HEK293 (cell line): Measurements from ENCODE around the gene TMSB4X.

Source experiments
- CTCF ChIA-PET: fragments of 350-600 bp; formaldehyde crosslinking; extraction: SDS; loops from one replicate; lab custom pipeline; 2021; ENCODE audit warnings: antibody characterized with exemption; lab: Yijun Ruan, JAX
- POLR2A ChIA-PET: fragments of 300-600 bp; formaldehyde crosslinking; extraction: SDS; loops from one replicate; lab custom pipeline; 2020; ENCODE audit warnings: antibody characterized with exemption, inconsistent platforms; lab: Yijun Ruan, JAX
- H3K27ac ChIP-seq: fragments of 200-500 bp; sonication (Bioruptor generic); 2 replicates; pipeline ENCODE4 v1.5.1; 2014; ENCODE audit warnings: low read depth, low read length, control low read depth, inconsistent platforms; ENCODE audit errors: extremely low read depth
- H3K36me3 ChIP-seq, 2 experiments: fragments of 200-500 bp in 1 of 2; sonication (Bioruptor generic) in 1 of 2; 1 replicate in 1 of 2; 2 replicates in 1 of 2; pipeline ENCODE4 v1.5.1; 2014 to 2017; ENCODE audit warnings: inconsistent platforms in 2 of 2, low read length in 2 of 2; ENCODE audit not compliant: control insufficient read depth in 2 of 2, insufficient read depth in 1 of 2
- H3K4me1 ChIP-seq: fragments of 200-500 bp; sonication (Bioruptor generic); 2 replicates; pipeline ENCODE4 v1.5.1; 2014; ENCODE audit warnings: mild to moderate bottlenecking, low read length, inconsistent platforms; ENCODE audit not compliant: control insufficient read depth, insufficient read depth
- H3K4me3 ChIP-seq: 2 replicates; pipeline ENCODE4 v1.5.1; 2011; ENCODE audit warnings: low read depth, mild to moderate bottlenecking, control low read depth, low read length, moderate library complexity
- H3K9me3 ChIP-seq: fragments of 200-500 bp; sonication (Bioruptor generic); 2 replicates; pipeline ENCODE4 v1.5.1; 2014; ENCODE audit warnings: low read depth, low read length, inconsistent platforms; ENCODE audit not compliant: control insufficient read depth, insufficient read depth
- ATF2 ChIP-seq: fragments of 450-650 bp; formaldehyde crosslinking; IDR thresholded peaks from 2 replicates; pipeline ENCODE4 v1.5.1; 2016; ENCODE audit warnings: missing biosample characterization, missing genetic modification characterization, low read depth
- GLIS1 ChIP-seq: fragments of 450-650 bp; formaldehyde crosslinking; IDR thresholded peaks from 2 replicates; pipeline ENCODE4 v1.5.1; 2016; ENCODE audit warnings: missing biosample characterization, missing genetic modification characterization
- PATZ1 ChIP-seq: fragments of 450-650 bp; formaldehyde crosslinking; IDR thresholded peaks from 2 replicates; pipeline ENCODE4 v1.5.1; 2016; ENCODE audit warnings: missing biosample characterization, missing genetic modification characterization
- PRDM10 ChIP-seq: fragments of 450-650 bp; formaldehyde crosslinking; IDR thresholded peaks from 2 replicates; pipeline ENCODE4 v1.5.1; 2016; ENCODE audit warnings: missing biosample characterization, missing genetic modification characterization
- SP2 ChIP-seq: fragments of 450-650 bp; formaldehyde crosslinking; IDR thresholded peaks from 2 replicates; pipeline ENCODE4 v1.5.1; 2016; ENCODE audit warnings: missing biosample characterization, missing genetic modification characterization
- SP7 ChIP-seq: fragments of 450-650 bp; formaldehyde crosslinking; IDR thresholded peaks from 2 replicates; pipeline ENCODE4 v1.5.1; 2016; ENCODE audit warnings: missing biosample characterization, missing genetic modification characterization
- TCF7L2 ChIP-seq: IDR thresholded peaks from 2 replicates; pipeline ENCODE4 v1.6.1; 2011; ENCODE audit warnings: low read depth, mild to moderate bottlenecking, inconsistent platforms, low read length, moderate library complexity, borderline replicate concordance
- ZBTB17 ChIP-seq: fragments of 450-650 bp; formaldehyde crosslinking; IDR thresholded peaks from 2 replicates; pipeline ENCODE4 v1.5.1; 2016; ENCODE audit warnings: missing biosample characterization, missing genetic modification characterization
- ZBTB26 ChIP-seq: fragments of 450-650 bp; formaldehyde crosslinking; optimal IDR thresholded peaks from 2 replicates; pipeline ENCODE3; 2016; ENCODE audit warnings: missing biosample characterization, mild to moderate bottlenecking, missing genetic modification characterization
- ZBTB8A ChIP-seq: fragments of 450-650 bp; formaldehyde crosslinking; IDR thresholded peaks from 2 replicates; pipeline ENCODE4 v1.5.1; 2016; ENCODE audit warnings: missing biosample characterization, missing genetic modification characterization
- ZNF2 ChIP-seq: fragments of 450-650 bp; formaldehyde crosslinking; IDR thresholded peaks from 2 replicates; pipeline ENCODE4 v1.5.1; 2016; ENCODE audit warnings: missing biosample characterization, missing genetic modification characterization
- ZNF341 ChIP-seq: fragments of 450-650 bp; formaldehyde crosslinking; IDR thresholded peaks from 2 replicates; pipeline ENCODE4; 2016; ENCODE audit warnings: low read depth, missing biosample characterization, missing genetic modification characterization
- ZNF354C ChIP-seq: fragments of 450-650 bp; formaldehyde crosslinking; IDR thresholded peaks from 2 replicates; pipeline ENCODE4 v1.5.1; 2016; ENCODE audit warnings: missing biosample characterization, missing genetic modification characterization, low read depth, borderline replicate concordance
- ZNF521 ChIP-seq: fragments of 450-650 bp; formaldehyde crosslinking; IDR thresholded peaks from 2 replicates; pipeline ENCODE4 v1.5.1; 2017; ENCODE audit warnings: missing biosample characterization, mild to moderate bottlenecking, missing genetic modification characterization
- ZNF560 ChIP-seq: fragments of 450-650 bp; formaldehyde crosslinking; IDR thresholded peaks from 2 replicates; pipeline ENCODE4 v1.5.1; 2017; ENCODE audit warnings: missing biosample characterization, missing genetic modification characterization, borderline replicate concordance
- ZNF629 ChIP-seq: fragments of 450-650 bp; formaldehyde crosslinking; IDR thresholded peaks from 2 replicates; pipeline ENCODE4 v1.5.1; 2017; ENCODE audit warnings: missing biosample characterization, missing genetic modification characterization

TMSB4X gene

DNA sequence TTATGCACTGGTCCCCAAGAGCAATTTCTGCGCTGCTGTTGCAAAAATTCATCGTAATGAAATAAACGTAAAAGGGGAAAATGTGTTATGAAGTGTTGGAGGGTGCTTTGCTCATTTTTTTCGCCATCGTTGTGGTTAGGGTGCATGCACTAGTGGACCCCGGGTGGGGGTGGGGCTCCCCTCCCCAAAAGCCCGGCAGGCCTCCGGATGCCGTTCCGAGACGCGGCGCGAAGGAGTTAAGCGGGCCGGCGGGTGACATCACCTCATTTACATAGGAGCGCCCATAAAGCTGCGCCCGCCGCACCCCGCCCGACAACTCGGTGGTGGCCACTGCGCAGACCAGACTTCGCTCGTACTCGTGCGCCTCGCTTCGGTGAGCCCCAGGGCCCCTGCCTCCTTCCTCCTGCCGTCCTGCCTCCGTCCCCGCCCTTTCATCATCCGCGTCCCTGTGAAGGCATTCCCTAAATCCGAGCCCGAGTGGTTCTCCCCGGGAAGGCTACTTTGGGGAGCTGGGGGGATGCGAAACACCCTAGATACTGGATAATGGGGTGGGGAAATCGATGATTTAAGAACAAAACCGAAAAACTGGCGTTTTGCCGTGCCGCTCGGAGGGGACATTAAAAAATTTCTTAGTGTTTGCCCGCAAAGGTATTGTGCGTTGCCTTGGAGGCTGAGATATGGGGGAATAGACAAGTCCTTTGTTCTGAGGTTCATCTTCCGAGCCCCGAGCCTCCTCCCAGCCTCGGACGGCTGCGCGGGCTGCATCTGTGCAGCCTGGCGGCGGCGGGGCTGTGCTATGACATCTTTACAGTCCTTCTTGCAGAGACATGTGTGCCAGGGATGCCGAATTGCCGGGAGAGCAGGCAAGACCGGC is at the start of gene TMSB4X:
TMSB4X (plus strand) TSS at position 315 of the 874 bp plus-strand sequence.
- Histone ChIP-seq H3K9me3 (no peaks in the 10 kb centered on the region), H3K36me3 (peaks cover 0 to 5% of the 10 kb centered on the region in 2 experiments; a peak in 1 of 3 replicates), H3K4me3 (peak within 1 kb of the TSS; percentile 62), H3K27ac (peak within 1 kb of the TSS; percentile 73), H3K4me1 (no peaks in the 10 kb centered on the region)
- TF ChIP-seq PRDM10 (tag by site-specific recombination): 0 out of 2 replicates have a peak, but pooled peaks have one; percentile 37
- TF ChIP-seq ZNF341 (tag by site-specific recombination): peak; percentile 33; the same call in 1 of the 2 replicates
- no peak for TF ChIP-seq ZNF521 (tag by site-specific recombination)
- TF ChIP-seq PATZ1 (tag by site-specific recombination): peak; percentile 49
- no peak for TF ChIP-seq ZNF560 (tag by site-specific recombination)
- peak; percentile 9; the same call in 1 of the 2 replicates for TF ChIP-seq SP2
- TF ChIP-seq ZBTB8A (tag by site-specific recombination): peak; percentile 91
- TF ChIP-seq ZBTB17 (tag by site-specific recombination): peak; percentile 51
- TF ChIP-seq ATF2 (tag by site-specific recombination): peak; percentile 59; the same call in 1 of the 2 replicates
- peak; percentile 62 for TF ChIP-seq ZBTB26 (tag by site-specific recombination)
- TF ChIP-seq TCF7L2: 0 out of 2 replicates have a peak, but pooled peaks have one; percentile 10
- no peak for TF ChIP-seq ZNF354C (tag by site-specific recombination)
- TF ChIP-seq GLIS1 (tag by site-specific recombination): peak; percentile 49
- POLR2A ChIA-PET: interaction anchor here (0.5 to 2.6 kb wide), 9 partner anchors 10 to 379 kb away, joined by 3 to 13 read pairs (median 5); no protein-coding TSS in a partner anchor
- CTCF ChIA-PET: interaction anchor here (0.5 to 0.9 kb wide), 4 partner anchors 26 to 241 kb away, joined by 3 read pairs; no protein-coding TSS in a partner anchor

DNA sequence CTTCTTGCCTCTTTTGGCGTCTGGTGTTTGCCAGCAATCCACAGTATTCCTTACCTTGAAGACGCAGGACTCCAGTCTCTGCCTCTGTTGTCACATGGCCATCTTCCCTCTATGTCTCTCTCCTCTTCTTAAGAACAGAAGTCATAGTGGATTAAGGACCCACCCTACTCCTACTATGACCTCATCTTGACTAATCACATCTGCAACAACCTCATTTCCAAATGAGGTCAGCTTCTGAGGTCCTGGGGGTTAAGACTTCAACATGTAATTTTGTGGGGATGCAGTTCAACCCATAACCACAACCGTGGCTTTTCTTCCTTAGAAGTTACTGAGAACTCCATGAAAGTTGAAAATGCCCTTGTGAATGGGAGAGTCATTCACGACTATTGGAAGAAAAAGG is 45.2 kb upstream of the TMSB4X start:
- no peak overlapping the region for H3K27ac ChIP-seq
- POLR2A ChIA-PET: no interaction called here
- TF ChIP-seq ZNF2 (tag by site-specific recombination): no peak
- peak; percentile 13; the same call in 1 of the 2 replicates for TF ChIP-seq ZNF629 (tag by site-specific recombination)
- 0 out of 2 replicates have a peak, but pooled peaks have one; percentile 15 for TF ChIP-seq SP7 (tag by site-specific recombination)
- TF ChIP-seq, all 188 proteins: peak for 2
- H3K4me3 ChIP-seq: no peak overlapping the region
- no peaks in the 10 kb centered on the region for H3K4me1 ChIP-seq
- no peaks in the 10 kb centered on the region for H3K36me3 ChIP-seq
- CTCF ChIA-PET: interaction anchor here (0.7 kb wide), 1 partner anchor 158 kb away, joined by 3 read pairs; no protein-coding TSS in a partner anchor
- H3K9me3 ChIP-seq: no peaks in the 10 kb centered on the region; the same call in 1 of the 2 replicates
